ENCODE results near the gene SMG6.

- TF ChIP-seq CTCF (CRISPR knock-in tag; IDR thresholded peaks at IDR 0.05) (no peak), PHF5A (CRISPR knock-in tag; IDR thresholded peaks at IDR 0.05; ENCODE audit: low read depth, unreplicated experiment) (no peak), TCF12 (IDR thresholded peaks at IDR 0.05) (no peak), TCF12 (CRISPR knock-in tag; IDR thresholded peaks at IDR 0.05) (no peak), EZH2 (conservative IDR thresholded peaks at IDR 0.05; ENCODE audit: low read depth, low read length) (no peak), RCOR2 (CRISPR knock-in tag; IDR thresholded peaks at IDR 0.05) (no peak), ZNF24 (IDR thresholded peaks at IDR 0.05) (no peak), MYC (CRISPR knock-in tag; IDR thresholded peaks at IDR 0.05; ENCODE audit: borderline replicate concordance) (no peak), NR2C2 (CRISPR knock-in tag; IDR thresholded peaks at IDR 0.05; ENCODE audit: borderline replicate concordance) (no peak)
These were observed 286.2 kb downstream of the SMG6 start for GRCh38 chr17:2017274-2017941.

Data from HepG2 (cell line).